Measurements from ENCODE around the gene LRP5.

The LRP5 gene

GRCh38 chr11:68300076-68300830 is 12.1 kb upstream of the LRP5 start:
- no peak overlapping the region for H3K4me3 ChIP-seq (ENCODE audit: control insufficient read depth, low read depth, low read length)
- no peak for TF ChIP-seq CTCF (IDR thresholded peaks at IDR 0.05; ENCODE audit: control insufficient read depth, insufficient read depth, low read depth, low read length, missing control alignments)
- DNase-seq (ENCODE audit: low read depth): no peak

GRCh38 chr11:68302256-68302655 is 10.1 kb upstream of the LRP5 start:
- TF ChIP-seq CTCF (IDR thresholded peaks at IDR 0.05; ENCODE audit: control insufficient read depth, insufficient read depth, low read depth, low read length, missing control alignments): no peak
- H3K4me3 ChIP-seq (ENCODE audit: control insufficient read depth, low read depth, low read length): no peak overlapping the region
- no peak for DNase-seq (ENCODE audit: low read depth)

- no peak overlapping the region for H3K4me3 ChIP-seq (ENCODE audit: control insufficient read depth, low read depth, low read length)
- no peak for DNase-seq (ENCODE audit: low read depth)
Measured at GRCh38 chr11:68302670-68303069, 9.7 kb upstream of the LRP5 start.

GRCh38 chr11:68303083-68303482 is 9.3 kb upstream of the LRP5 start:
- no peak for TF ChIP-seq CTCF (IDR thresholded peaks at IDR 0.05; ENCODE audit: control insufficient read depth, insufficient read depth, low read depth, low read length, missing control alignments)
- no peak for DNase-seq (ENCODE audit: low read depth)
- no peak overlapping the region for H3K4me3 ChIP-seq (ENCODE audit: control insufficient read depth, low read depth, low read length)

More at GRCh38 chr11:68302670-68303069, 9.7 kb upstream of the LRP5 start:
- TF ChIP-seq CTCF (IDR thresholded peaks at IDR 0.05; ENCODE audit: control insufficient read depth, insufficient read depth, low read depth, low read length, missing control alignments): no peak

- TF ChIP-seq CTCF (IDR thresholded peaks at IDR 0.05; ENCODE audit: control insufficient read depth, insufficient read depth, low read depth, low read length, missing control alignments): no peak
- DNase-seq (ENCODE audit: low read depth): no peak
- H3K4me3 ChIP-seq (ENCODE audit: control insufficient read depth, low read depth, low read length): no peak overlapping the region
Measured at GRCh38 chr11:68303982-68304780, 8.2 kb upstream of the LRP5 start.

- TF ChIP-seq CTCF (IDR thresholded peaks at IDR 0.05; ENCODE audit: control insufficient read depth, insufficient read depth, low read depth, low read length, missing control alignments): no peak
- no peak overlapping the region for H3K4me3 ChIP-seq (ENCODE audit: control insufficient read depth, low read depth, low read length)
- DNase-seq (ENCODE audit: low read depth): no peak
Measured at GRCh38 chr11:68306636-68307035, 5.8 kb upstream of the LRP5 start.

Measured in AG09309 (cell line).